Neuronal stem cell (in vitro differentiated cells): ENCODE measurements around the gene ABHD14A.

Source experiments
- DNase-seq: peaks from one replicate; pipeline ENCODE4 v3.0.0-alpha.2; 2013; ENCODE audit warnings: low spot score
- H2AFZ ChIP-seq: one replicate; pipeline ENCODE4 v1.6.1; 2013; ENCODE audit warnings: mild to moderate bottlenecking, low read length, inconsistent platforms
- H2AK5ac ChIP-seq: 2 replicates; pipeline ENCODE4 v1.6.1; 2013; ENCODE audit warnings: low read depth, mild to moderate bottlenecking, inconsistent platforms, low read length, moderate library complexity, mixed read lengths
- H2BK120ac ChIP-seq: 2 replicates; pipeline ENCODE4 v1.6.1; 2013; ENCODE audit warnings: low read depth, mild to moderate bottlenecking, inconsistent platforms, low read length, moderate library complexity, mixed read lengths
- H2BK12ac ChIP-seq: one replicate; pipeline ENCODE4 v1.6.1; 2013; ENCODE audit warnings: low read length, inconsistent platforms
- H2BK15ac ChIP-seq: 2 replicates; pipeline ENCODE4 v1.6.1; 2013; ENCODE audit warnings: mild to moderate bottlenecking, low read length, inconsistent platforms, mixed read lengths
- H2BK5ac ChIP-seq: one replicate; pipeline ENCODE4 v1.6.1; 2013; ENCODE audit warnings: inconsistent platforms, mild to moderate bottlenecking, low read length, moderate library complexity
- H3K14ac ChIP-seq: one replicate; pipeline ENCODE4 v1.6.1; 2013; ENCODE audit warnings: low read length, inconsistent platforms
- H3K18ac ChIP-seq: 2 replicates; pipeline ENCODE4 v1.6.1; 2013; ENCODE audit warnings: low read length, inconsistent platforms
- H3K23ac ChIP-seq: 2 replicates; pipeline ENCODE4 v1.6.1; 2013; ENCODE audit warnings: low read depth, mild to moderate bottlenecking, mixed read lengths, low read length, inconsistent platforms; ENCODE audit not compliant: poor library complexity
- H3K27ac ChIP-seq: replicated peaks from 3 replicates; pipeline ENCODE4 v1.5.1; 2013; ENCODE audit warnings: low read length, inconsistent platforms
- H3K27me3 ChIP-seq, 3 experiments: 2 replicates each; pipeline ENCODE4 v1.6.1; 2013; ENCODE audit warnings: low read length in 3 of 3, mild to moderate bottlenecking in 2 of 3, inconsistent platforms in 1 of 3, low read depth in 1 of 3, mixed read lengths in 1 of 3, moderate library complexity in 1 of 3; ENCODE audit not compliant: control insufficient read depth in 3 of 3, insufficient read depth in 3 of 3
- H3K36me3 ChIP-seq, 2 donors: replicated peaks in 1 of 2; 2 replicates each; pipeline ENCODE4 v1.6.1; 2013; ENCODE audit warnings: low read length in 2 of 2; ENCODE audit not compliant: control insufficient read depth in 2 of 2, insufficient read depth in 2 of 2
- H3K4ac ChIP-seq: 2 replicates; pipeline ENCODE4 v1.6.1; 2013; ENCODE audit warnings: inconsistent platforms, mild to moderate bottlenecking, low read length, moderate library complexity
- H3K4me1 ChIP-seq, 2 donors: 1 replicate in 1 of 2; 2 replicates in 1 of 2; pipeline ENCODE4 v1.6.1; 2013; ENCODE audit warnings: low read length in 2 of 2, low read depth in 1 of 2; ENCODE audit not compliant: control insufficient read depth in 2 of 2, insufficient read depth in 1 of 2
- H3K4me2 ChIP-seq: one replicate; pipeline ENCODE4 v1.6.1; 2013; ENCODE audit warnings: mild to moderate bottlenecking, low read length, inconsistent platforms; ENCODE audit not compliant: insufficient read depth, poor library complexity, severe bottlenecking
- H3K4me3 ChIP-seq, 2 donors: 2 replicates each; pipeline ENCODE4 v1.5.1; 2013; ENCODE audit warnings: low read length in 2 of 2, mild to moderate bottlenecking in 2 of 2, inconsistent platforms in 1 of 2, moderate library complexity in 1 of 2
- H3K79me1 ChIP-seq: one replicate; pipeline ENCODE4 v1.6.1; 2013; ENCODE audit warnings: low read depth, mild to moderate bottlenecking, inconsistent platforms, low read length, moderate library complexity
- H3K9ac ChIP-seq: one replicate; pipeline ENCODE4 v1.6.1; 2013; ENCODE audit warnings: mild to moderate bottlenecking, low read depth, low read length, inconsistent platforms; ENCODE audit not compliant: poor library complexity
- H3K9me3 ChIP-seq, 2 donors: replicated peaks in 1 of 2; 2 replicates each; pipeline versions ENCODE3 to v1.6.1; 2013; ENCODE audit warnings: low read length in 2 of 2, mild to moderate bottlenecking in 2 of 2, inconsistent platforms in 1 of 2, low read depth in 1 of 2, mixed read lengths in 1 of 2, moderate library complexity in 1 of 2; ENCODE audit not compliant: control insufficient read depth in 2 of 2, insufficient read depth in 1 of 2
- H4K8ac ChIP-seq: one replicate; pipeline ENCODE4 v1.6.1; 2013; ENCODE audit warnings: low read depth, mild to moderate bottlenecking, inconsistent platforms, low read length, moderate library complexity
- H4K91ac ChIP-seq: one replicate; pipeline ENCODE4 v1.6.1; 2013; ENCODE audit warnings: low read length, low read depth, mild to moderate bottlenecking, inconsistent platforms; ENCODE audit not compliant: poor library complexity
- WGBS, 2 donors: extraction: QIAGEN DNeasy Blood & Tissue Kit; methylation state at CpG; one replicate each; pipeline ENCODE4 v1.1.7; 2013; ENCODE audit warnings: missing lambda C conversion rate in 2 of 2, mixed read lengths in 1 of 2; ENCODE audit not compliant: insufficient read length in 2 of 2, insufficient replicate concordance in 1 of 2; ENCODE audit errors: extremely low coverage in 2 of 2; 5-methylcytosine and 5-hydroxymethylcytosine counted together

ABHD14A gene

GRCh38 chr3:51968883-51969678 is 5.8 kb upstream of the ABHD14A start:
- H2AFZ ChIP-seq, result no peak overlapping the region
- H2BK5ac ChIP-seq, result peak overlapping the region; percentile 97
- H4K8ac ChIP-seq, result no peak overlapping the region
- H3K9me3 ChIP-seq, result no peaks in the 10 kb centered on the region
- no peak overlapping the region for H3K4ac ChIP-seq
- H3K23ac ChIP-seq, result no peak overlapping the region
- H3K27me3 ChIP-seq, result no peaks in the 10 kb centered on the region
- H3K4me1 ChIP-seq, result peaks cover 44 to 48% of the 10 kb centered on the region in 2 donors
- H3K4me3 ChIP-seq, result peak overlapping the region; percentile 10 to 60
- peak overlapping the region; percentile 73 for H3K18ac ChIP-seq
- peak overlapping the region; percentile 40 for H3K14ac ChIP-seq
- H3K36me3 ChIP-seq, result no peaks in the 10 kb centered on the region
- DNase-seq, result no peak
- peak overlapping the region; percentile 38 for H3K9ac ChIP-seq
- H2BK15ac ChIP-seq, result peak overlapping the region; percentile 13
- H4K91ac ChIP-seq, result peak overlapping the region; percentile 90
- peak overlapping the region; percentile 77 for H2AK5ac ChIP-seq
- WGBS, 2 donors, result no CpG with 5 or more reads among the region's 6 CpGs
- peaks cover 6% of the 10 kb centered on the region for H3K79me1 ChIP-seq
- peak overlapping the region; percentile 69 for H2BK120ac ChIP-seq
- peak overlapping the region; percentile 93 for H2BK12ac ChIP-seq
- peak overlapping the region; percentile 69 for H3K4me2 ChIP-seq
- H3K27ac ChIP-seq, result peak overlapping the region; percentile 86

- Histone ChIP-seq H3K14ac (no peak overlapping the region), H3K18ac (peak overlapping the region; percentile 53), H3K4me2 (no peak overlapping the region), H2BK120ac (no peak overlapping the region), H2AFZ (no peak overlapping the region), H2BK12ac (peak overlapping the region; percentile 14), H2AK5ac (peak overlapping the region; percentile 49), H3K23ac (no peak overlapping the region), H4K91ac (no peak overlapping the region), H3K9me3 (no peaks in the 10 kb centered on the region), H3K79me1 (peaks cover 5% of the 10 kb centered on the region), H3K27me3 (no peaks in the 10 kb centered on the region), H2BK15ac (peak overlapping the region; percentile 13), H2BK5ac (peak overlapping the region; percentile 69), H3K4me3 (no peak overlapping the region), H3K27ac (no peak overlapping the region), H3K9ac (no peak overlapping the region), H4K8ac (no peak overlapping the region), H3K4ac (no peak overlapping the region), H3K36me3 (no peaks in the 10 kb centered on the region), H3K4me1 (peaks cover 46 to 48% of the 10 kb centered on the region in 2 donors)
- no peak for DNase-seq
- no CpG with 5 or more reads among the region's 4 CpGs for WGBS, 2 donors
These were observed 5.0 kb upstream of the ABHD14A start for GRCh38 chr3:51969841-51970240.

- DNase-seq, result no peak
- Histone ChIP-seq H4K8ac (no peak overlapping the region), H2BK15ac (no peak overlapping the region)
These were observed 4.1 kb upstream of the ABHD14A start for GRCh38 chr3:51970606-51971300.

GRCh38 chr3:51971350-51971749 is 3.5 kb upstream of the ABHD14A start:
- no peak overlapping the region for H4K8ac ChIP-seq
- no peak overlapping the region for H2BK12ac ChIP-seq
- H3K27me3 ChIP-seq, result peaks cover 0 to 2% (median 0%) of the 10 kb centered on the region in 3 experiments
- H2BK15ac ChIP-seq, result peak overlapping the region; percentile 87
- DNase-seq, result no peak
- peak overlapping the region; percentile 25 for H3K9ac ChIP-seq
- H3K27ac ChIP-seq, result no peak overlapping the region
- H3K79me1 ChIP-seq, result peaks cover 2% of the 10 kb centered on the region
- WGBS, 2 donors, result no CpG with 5 or more reads among the region's 11 CpGs
- H2AFZ ChIP-seq, result no peak overlapping the region
- H3K18ac ChIP-seq, result peak overlapping the region; percentile 52
- H4K91ac ChIP-seq, result peak overlapping the region; percentile 58
- no peak overlapping the region for H3K4ac ChIP-seq
- no peak overlapping the region for H3K4me3 ChIP-seq
- no peak overlapping the region for H2BK120ac ChIP-seq
- H2AK5ac ChIP-seq, result peak overlapping the region; percentile 4
- no peak overlapping the region for H2BK5ac ChIP-seq
- H3K36me3 ChIP-seq, result no peaks in the 10 kb centered on the region
- peaks cover 40 to 41% of the 10 kb centered on the region in 2 donors for H3K4me1 ChIP-seq
- no peak overlapping the region for H3K4me2 ChIP-seq
- H3K14ac ChIP-seq, result no peak overlapping the region
- H3K23ac ChIP-seq, result no peak overlapping the region
- H3K9me3 ChIP-seq, result no peaks in the 10 kb centered on the region

More at GRCh38 chr3:51970606-51971300, 4.1 kb upstream of the ABHD14A start:
- H3K23ac ChIP-seq, result no peak overlapping the region
- whole genome bisulfite sequencing, 2 donors, result no CpG with 5 or more reads among the region's 6 CpGs
- no peaks in the 10 kb centered on the region for H3K9me3 ChIP-seq
- H2AFZ ChIP-seq, result no peak overlapping the region
- peak overlapping the region; percentile 4 for H2AK5ac ChIP-seq
- no peaks in the 10 kb centered on the region for H3K36me3 ChIP-seq
- no peak overlapping the region for H3K4ac ChIP-seq
- H3K4me3 ChIP-seq, result no peak overlapping the region
- peaks cover 5% of the 10 kb centered on the region for H3K79me1 ChIP-seq
- H3K4me1 ChIP-seq, result peaks cover 43 to 44% of the 10 kb centered on the region in 2 donors
- no peak overlapping the region for H3K27ac ChIP-seq
- H4K91ac ChIP-seq, result no peak overlapping the region
- no peak overlapping the region for H3K14ac ChIP-seq
- H2BK12ac ChIP-seq, result no peak overlapping the region
- H3K18ac ChIP-seq, result no peak overlapping the region
- H2BK5ac ChIP-seq, result no peak overlapping the region
- H2BK120ac ChIP-seq, result no peak overlapping the region
- peaks cover 0 to 2% (median 0%) of the 10 kb centered on the region in 3 experiments for H3K27me3 ChIP-seq
- H3K9ac ChIP-seq, result no peak overlapping the region
- no peak overlapping the region for H3K4me2 ChIP-seq
